Neural cell (in vitro differentiated cells): ENCODE data around the gene SEC14L3.

Source experiments
- EP300 ChIP-seq: fragments of 450-650 bp; conservative IDR thresholded peaks from 2 replicates; pipeline ENCODE4 v1.6.1; 2014; ENCODE audit warnings: antibody characterized with exemption, mild to moderate bottlenecking, moderate library complexity; ENCODE audit not compliant: poor library complexity, severe bottlenecking
- EZH2 ChIP-seq: fragments of 200-600, 300-800 bp; shearing (Covaris generic), sonication (generic); IDR thresholded peaks from 2 replicates; pipeline ENCODE4 v1.6.1; 2014; ENCODE audit warnings: antibody characterized with exemption, low read length, borderline replicate concordance, mild to moderate bottlenecking; ENCODE audit not compliant: insufficient read depth, poor library complexity, severe bottlenecking
- POLR2AphosphoS5 ChIP-seq: IDR thresholded peaks from 2 replicates; pipeline ENCODE4 v1.6.1; 2012
- RAD21 ChIP-seq: fragments of 450-650 bp; conservative IDR thresholded peaks from 2 replicates; pipeline ENCODE4 v1.6.1; 2014; ENCODE audit warnings: antibody characterized with exemption, mild to moderate bottlenecking, moderate library complexity
- TF ChIP-seq, protein P1 (sequence below): fragments of 450-650 bp; IDR thresholded peaks from 2 replicates; pipeline ENCODE4 v1.5.1; 2014; ENCODE audit warnings: antibody characterized with exemption, mild to moderate bottlenecking, moderate library complexity; ENCODE audit not compliant: poor library complexity, severe bottlenecking
- TF ChIP-seq, protein P2 (sequence below): IDR thresholded peaks from 2 replicates; pipeline ENCODE4 v1.6.1; 2012; ENCODE audit warnings: borderline replicate concordance

DNA sequence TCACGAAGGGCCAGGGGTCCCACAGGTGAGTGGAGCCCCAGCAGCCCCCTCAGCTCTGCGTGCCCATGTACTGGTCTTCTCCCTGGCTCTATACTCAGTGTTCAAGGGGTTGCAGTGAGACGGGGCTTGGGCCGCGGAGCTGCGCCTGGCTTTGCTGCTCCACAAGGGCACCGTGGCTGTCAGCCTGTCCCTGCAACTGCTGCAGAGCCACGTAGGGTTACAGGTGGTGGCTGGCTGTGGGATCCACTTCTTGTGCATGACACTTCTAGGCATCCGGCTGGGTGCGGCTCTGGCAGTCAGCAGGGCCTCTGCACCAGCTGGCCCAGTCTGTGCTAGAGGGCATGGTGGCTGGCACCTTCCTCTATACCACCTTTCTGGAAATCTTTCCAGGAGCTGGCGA lies 32.0 kb downstream of the SEC14L3 start:
- TF ChIP-seq EP300 (no peak), EZH2 (no peak), POLR2AphosphoS5 (no peak), RAD21 (no peak)
- TF ChIP-seq, protein P1, sequence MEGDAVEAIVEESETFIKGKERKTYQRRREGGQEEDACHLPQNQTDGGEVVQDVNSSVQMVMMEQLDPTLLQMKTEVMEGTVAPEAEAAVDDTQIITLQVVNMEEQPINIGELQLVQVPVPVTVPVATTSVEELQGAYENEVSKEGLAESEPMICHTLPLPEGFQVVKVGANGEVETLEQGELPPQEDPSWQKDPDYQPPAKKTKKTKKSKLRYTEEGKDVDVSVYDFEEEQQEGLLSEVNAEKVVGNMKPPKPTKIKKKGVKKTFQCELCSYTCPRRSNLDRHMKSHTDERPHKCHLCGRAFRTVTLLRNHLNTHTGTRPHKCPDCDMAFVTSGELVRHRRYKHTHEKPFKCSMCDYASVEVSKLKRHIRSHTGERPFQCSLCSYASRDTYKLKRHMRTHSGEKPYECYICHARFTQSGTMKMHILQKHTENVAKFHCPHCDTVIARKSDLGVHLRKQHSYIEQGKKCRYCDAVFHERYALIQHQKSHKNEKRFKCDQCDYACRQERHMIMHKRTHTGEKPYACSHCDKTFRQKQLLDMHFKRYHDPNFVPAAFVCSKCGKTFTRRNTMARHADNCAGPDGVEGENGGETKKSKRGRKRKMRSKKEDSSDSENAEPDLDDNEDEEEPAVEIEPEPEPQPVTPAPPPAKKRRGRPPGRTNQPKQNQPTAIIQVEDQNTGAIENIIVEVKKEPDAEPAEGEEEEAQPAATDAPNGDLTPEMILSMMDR, result no peak
- TF ChIP-seq, protein P2, sequence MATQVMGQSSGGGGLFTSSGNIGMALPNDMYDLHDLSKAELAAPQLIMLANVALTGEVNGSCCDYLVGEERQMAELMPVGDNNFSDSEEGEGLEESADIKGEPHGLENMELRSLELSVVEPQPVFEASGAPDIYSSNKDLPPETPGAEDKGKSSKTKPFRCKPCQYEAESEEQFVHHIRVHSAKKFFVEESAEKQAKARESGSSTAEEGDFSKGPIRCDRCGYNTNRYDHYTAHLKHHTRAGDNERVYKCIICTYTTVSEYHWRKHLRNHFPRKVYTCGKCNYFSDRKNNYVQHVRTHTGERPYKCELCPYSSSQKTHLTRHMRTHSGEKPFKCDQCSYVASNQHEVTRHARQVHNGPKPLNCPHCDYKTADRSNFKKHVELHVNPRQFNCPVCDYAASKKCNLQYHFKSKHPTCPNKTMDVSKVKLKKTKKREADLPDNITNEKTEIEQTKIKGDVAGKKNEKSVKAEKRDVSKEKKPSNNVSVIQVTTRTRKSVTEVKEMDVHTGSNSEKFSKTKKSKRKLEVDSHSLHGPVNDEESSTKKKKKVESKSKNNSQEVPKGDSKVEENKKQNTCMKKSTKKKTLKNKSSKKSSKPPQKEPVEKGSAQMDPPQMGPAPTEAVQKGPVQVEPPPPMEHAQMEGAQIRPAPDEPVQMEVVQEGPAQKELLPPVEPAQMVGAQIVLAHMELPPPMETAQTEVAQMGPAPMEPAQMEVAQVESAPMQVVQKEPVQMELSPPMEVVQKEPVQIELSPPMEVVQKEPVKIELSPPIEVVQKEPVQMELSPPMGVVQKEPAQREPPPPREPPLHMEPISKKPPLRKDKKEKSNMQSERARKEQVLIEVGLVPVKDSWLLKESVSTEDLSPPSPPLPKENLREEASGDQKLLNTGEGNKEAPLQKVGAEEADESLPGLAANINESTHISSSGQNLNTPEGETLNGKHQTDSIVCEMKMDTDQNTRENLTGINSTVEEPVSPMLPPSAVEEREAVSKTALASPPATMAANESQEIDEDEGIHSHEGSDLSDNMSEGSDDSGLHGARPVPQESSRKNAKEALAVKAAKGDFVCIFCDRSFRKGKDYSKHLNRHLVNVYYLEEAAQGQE, result no peak
